ENCODE results near the gene GREB1. TPM values are rescaled to one million over a fixed set of nuclear protein-coding genes. Genes with fewer than 3 reads are reported as not detected.

GREB1 gene
- polyA plus RNA-seq, 1 of the 3 experiments (the other 2 are of a cell fraction), result 2.9 TPM

DNA sequence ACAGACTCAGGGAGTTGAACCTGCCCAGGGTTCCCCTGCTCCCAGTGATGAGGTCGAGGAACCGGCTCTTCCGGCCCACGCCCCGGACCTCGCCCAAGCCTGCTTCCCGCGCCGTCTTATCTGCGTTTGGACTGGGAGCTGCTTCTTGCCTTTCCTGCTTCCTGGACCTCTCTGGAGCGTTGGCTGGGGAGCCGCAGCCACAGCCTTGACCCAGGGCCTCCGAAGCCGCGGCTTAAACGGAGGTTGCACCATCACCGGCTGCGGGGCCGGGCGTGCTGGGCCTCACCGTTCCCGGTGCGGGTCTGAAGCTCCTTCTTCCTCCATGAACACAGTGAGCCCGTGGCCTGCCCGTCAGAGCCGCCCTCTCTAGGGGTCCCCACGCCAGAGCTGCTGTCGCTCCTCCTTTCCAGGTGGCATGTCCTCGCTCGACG lies 122.8 kb downstream of the GREB1 start:
- no peak for DNase-seq
- Histone ChIP-seq H3K9me3 (no peaks in the 10 kb centered on the region), H3K36me3 (replicated peaks in 1 of 2; ENCODE audit: control insufficient read depth in 1 of 2, insufficient read depth in 2 of 2, low read length in 1 of 2) (no peaks in the 10 kb centered on the region), H3K79me2 (ENCODE audit: insufficient read depth) (no peaks in the 10 kb centered on the region), H4K20me1 (ENCODE audit: insufficient read depth) (no peaks in the 10 kb centered on the region), H3K27ac (ENCODE audit: low read depth in 2 of 2, low read length in 1 of 2) (no peak overlapping the region), H3K4me1 (ENCODE audit: control insufficient read depth in 1 of 2, insufficient read depth in 2 of 2, low read depth in 1 of 2, low read length in 1 of 2) (no peaks in the 10 kb centered on the region; a peak in 1 of 4 replicates), H3F3A (replicated peaks; ENCODE audit: insufficient read depth) (no peaks in the 10 kb centered on the region), H3K27me3 (ENCODE audit: insufficient read depth) (no peaks in the 10 kb centered on the region; the same call in 1 of the 2 replicates), H3K4me3 (ENCODE audit: low read depth in 2 of 2, low read length in 1 of 2) (no peak overlapping the region), H3K9ac (no peak overlapping the region), H3K4me2 (no peak overlapping the region), H3K9me2 (no peaks in the 10 kb centered on the region), H2AFZ (ENCODE audit: low read depth) (no peak overlapping the region)
- no peak for TF ChIP-seq JUND (IDR thresholded peaks at IDR 0.05)
- no peak for TF ChIP-seq GABPA (IDR thresholded peaks at IDR 0.05; ENCODE audit: low read depth)
- TF ChIP-seq FOSL2 (IDR thresholded peaks at IDR 0.05; ENCODE audit: borderline replicate concordance, low read depth), result no peak
- no peak for TF ChIP-seq FOXM1 (IDR thresholded peaks at IDR 0.05; ENCODE audit: low read depth)
- no peak for TF ChIP-seq NFIC (IDR thresholded peaks at IDR 0.05; ENCODE audit: borderline replicate concordance)
- no peak for TF ChIP-seq MEF2A (IDR thresholded peaks at IDR 0.05; ENCODE audit: borderline replicate concordance, low read depth)
- TF ChIP-seq, protein P1, sequence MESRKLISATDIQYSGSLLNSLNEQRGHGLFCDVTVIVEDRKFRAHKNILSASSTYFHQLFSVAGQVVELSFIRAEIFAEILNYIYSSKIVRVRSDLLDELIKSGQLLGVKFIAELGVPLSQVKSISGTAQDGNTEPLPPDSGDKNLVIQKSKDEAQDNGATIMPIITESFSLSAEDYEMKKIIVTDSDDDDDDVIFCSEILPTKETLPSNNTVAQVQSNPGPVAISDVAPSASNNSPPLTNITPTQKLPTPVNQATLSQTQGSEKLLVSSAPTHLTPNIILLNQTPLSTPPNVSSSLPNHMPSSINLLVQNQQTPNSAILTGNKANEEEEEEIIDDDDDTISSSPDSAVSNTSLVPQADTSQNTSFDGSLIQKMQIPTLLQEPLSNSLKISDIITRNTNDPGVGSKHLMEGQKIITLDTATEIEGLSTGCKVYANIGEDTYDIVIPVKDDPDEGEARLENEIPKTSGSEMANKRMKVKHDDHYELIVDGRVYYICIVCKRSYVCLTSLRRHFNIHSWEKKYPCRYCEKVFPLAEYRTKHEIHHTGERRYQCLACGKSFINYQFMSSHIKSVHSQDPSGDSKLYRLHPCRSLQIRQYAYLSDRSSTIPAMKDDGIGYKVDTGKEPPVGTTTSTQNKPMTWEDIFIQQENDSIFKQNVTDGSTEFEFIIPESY (IDR thresholded peaks at IDR 0.05; ENCODE audit: borderline replicate concordance, low read depth), result no peak
- TF ChIP-seq USF2 (IDR thresholded peaks at IDR 0.05; ENCODE audit: borderline replicate concordance, low read depth, low read length), result no peak
- no peak for TF ChIP-seq YY1 (IDR thresholded peaks at IDR 0.05; ENCODE audit: low read depth)
- no peak for TF ChIP-seq EP300 (IDR thresholded peaks at IDR 0.05; ENCODE audit: borderline replicate concordance in 1 of 2, low read depth in 1 of 2, low read length in 1 of 2)
- no peak for TF ChIP-seq GATA2 (CRISPR knock-in tag; IDR thresholded peaks at IDR 0.05)
- no peak for TF ChIP-seq RAD21 (IDR thresholded peaks at IDR 0.05; ENCODE audit: low read length)
- no peak for TF ChIP-seq SMC3 (IDR thresholded peaks at IDR 0.05; ENCODE audit: low read depth, low read length)
- no peak for TF ChIP-seq CHD2 (IDR thresholded peaks at IDR 0.05; ENCODE audit: low read length, partially characterized antibody)
- TF ChIP-seq, protein P2, sequence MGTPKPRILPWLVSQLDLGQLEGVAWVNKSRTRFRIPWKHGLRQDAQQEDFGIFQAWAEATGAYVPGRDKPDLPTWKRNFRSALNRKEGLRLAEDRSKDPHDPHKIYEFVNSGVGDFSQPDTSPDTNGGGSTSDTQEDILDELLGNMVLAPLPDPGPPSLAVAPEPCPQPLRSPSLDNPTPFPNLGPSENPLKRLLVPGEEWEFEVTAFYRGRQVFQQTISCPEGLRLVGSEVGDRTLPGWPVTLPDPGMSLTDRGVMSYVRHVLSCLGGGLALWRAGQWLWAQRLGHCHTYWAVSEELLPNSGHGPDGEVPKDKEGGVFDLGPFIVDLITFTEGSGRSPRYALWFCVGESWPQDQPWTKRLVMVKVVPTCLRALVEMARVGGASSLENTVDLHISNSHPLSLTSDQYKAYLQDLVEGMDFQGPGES (IDR thresholded peaks at IDR 0.05; ENCODE audit: low read depth, low read length), result no peak
- no peak for TF ChIP-seq ELF1 (IDR thresholded peaks at IDR 0.05)
- no peak for TF ChIP-seq MXI1 (IDR thresholded peaks at IDR 0.05; ENCODE audit: low read depth, low read length)
- TF ChIP-seq EZH2phosphoT487 (IDR thresholded peaks at IDR 0.05; ENCODE audit: borderline replicate concordance, low read depth), result no peak
- TF ChIP-seq TAF1 (IDR thresholded peaks at IDR 0.05; ENCODE audit: borderline replicate concordance, low read depth, low read length), result no peak
- 80% methylated on average over 28 of the region's 31 CpGs for WGBS (ENCODE audit: low lambda C conversion rate)
- ChIA-PET CTCF (interaction anchor here (0.6 to 2.1 kb wide), 7 partner anchors 18 to 128 kb away, joined by 3 to 5 read pairs (median 4); no protein-coding TSS in a partner anchor), POLR2A (no interaction called here)
